ENCODE data around the gene KCNJ9. TPM values are rescaled to one million over a fixed set of nuclear protein-coding genes. Genes with fewer than 3 reads are reported as not detected.
A peak's percentile ranks its signal among the peaks of the same experiment; 100 is the strongest.

Gene KCNJ9
- polyA plus RNA-seq, 3 donors, result not detected

DNA sequence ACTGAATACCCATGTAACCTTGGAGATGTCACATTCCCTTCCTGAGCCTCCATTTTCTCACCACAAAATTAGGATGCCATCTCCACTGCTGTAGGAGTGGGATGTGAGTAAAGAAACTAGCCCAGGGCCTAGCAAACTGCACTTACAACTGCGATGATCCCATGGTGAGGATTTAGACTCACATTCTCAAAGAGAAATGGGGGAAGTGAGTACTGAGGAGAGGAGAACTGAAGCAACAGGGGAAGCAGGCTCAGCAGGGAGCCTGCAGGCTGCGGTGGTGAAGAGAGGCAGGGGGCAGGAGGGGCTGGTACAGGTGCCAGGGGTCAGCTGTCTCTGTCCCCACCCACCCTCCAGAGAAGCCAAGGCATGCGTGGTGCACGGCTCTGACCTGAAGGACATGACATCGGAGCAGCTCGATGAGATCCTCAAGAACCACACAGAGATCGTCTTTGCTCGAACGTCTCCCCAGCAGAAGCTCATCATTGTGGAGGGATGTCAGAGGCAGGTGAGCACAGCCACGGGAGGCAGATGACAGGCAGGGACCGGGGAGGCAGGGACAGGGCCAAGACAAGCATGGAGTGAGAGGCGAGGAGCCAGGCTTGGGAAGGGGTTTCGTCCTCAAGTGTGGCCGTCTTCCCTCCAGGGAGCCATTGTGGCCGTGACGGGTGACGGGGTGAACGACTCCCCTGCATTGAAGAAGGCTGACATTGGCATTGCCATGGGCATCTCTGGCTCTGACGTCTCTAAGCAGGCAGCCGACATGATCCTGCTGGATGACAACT, 53.6 kb downstream of the KCNJ9 start:
- Histone ChIP-seq H2AFZ (ENCODE audit: insufficient read depth, low read depth, low read length, poor library complexity, severe bottlenecking) (peak overlapping the region; percentile 0), H3K36me3 (replicated peaks in 1 of 2; ENCODE audit: control insufficient read depth in 1 of 2, insufficient read depth in 2 of 2, low read length in 2 of 2) (no peaks in the 10 kb centered on the region), H3K4me2 (replicated peaks; ENCODE audit: extremely low read depth, low read length, poor library complexity, severe bottlenecking) (no peak overlapping the region), H4K20me1 (ENCODE audit: insufficient read depth, low read length) (no peaks in the 10 kb centered on the region), H3K4me3 (replicated peaks in 1 of 3; ENCODE audit: low read depth in 2 of 3, low read length in 3 of 3) (no peak overlapping the region), H3K79me2 (ENCODE audit: insufficient read depth, low read length) (no peaks in the 10 kb centered on the region), H3K9me3 (replicated peaks in 1 of 2; ENCODE audit: control insufficient read depth in 1 of 2, insufficient read depth in 1 of 2, low read length in 2 of 2) (no peaks in the 10 kb centered on the region), H3K27me3 (ENCODE audit: control insufficient read depth in 2 of 2, insufficient read depth in 2 of 2, low read length in 2 of 2) (no peaks in the 10 kb centered on the region), H3K4me1 (ENCODE audit: control insufficient read depth in 1 of 2, insufficient read depth in 2 of 2, low read length in 2 of 2) (peaks cover 12 to 13% of the 10 kb centered on the region in 2 donors), H3K27ac (ENCODE audit: low read depth in 1 of 2, low read length in 2 of 2) (no peak overlapping the region), H3K9ac (ENCODE audit: insufficient read depth, low read length, poor library complexity, severe bottlenecking) (no peak overlapping the region)
- Mint-ChIP-seq H3K4me1 (peaks cover 9% of the 10 kb centered on the region), H3K4me3 (peak overlapping the region in 1 of 2 donors; percentile 5), H3K27ac (peak overlapping the region in 1 of 7 donors; percentile 26), H3K27me3 (ENCODE audit: low read depth in 3 of 3) (peaks cover 11 to 12% (median 11%) of the 10 kb centered on the region in 3 donors), H3K9me3 (peaks cover 0 to 1% (median 0%) of the 10 kb centered on the region in 7 donors), H3K36me3 (no peaks in the 10 kb centered on the region)
- TF ChIP-seq, protein P1, sequence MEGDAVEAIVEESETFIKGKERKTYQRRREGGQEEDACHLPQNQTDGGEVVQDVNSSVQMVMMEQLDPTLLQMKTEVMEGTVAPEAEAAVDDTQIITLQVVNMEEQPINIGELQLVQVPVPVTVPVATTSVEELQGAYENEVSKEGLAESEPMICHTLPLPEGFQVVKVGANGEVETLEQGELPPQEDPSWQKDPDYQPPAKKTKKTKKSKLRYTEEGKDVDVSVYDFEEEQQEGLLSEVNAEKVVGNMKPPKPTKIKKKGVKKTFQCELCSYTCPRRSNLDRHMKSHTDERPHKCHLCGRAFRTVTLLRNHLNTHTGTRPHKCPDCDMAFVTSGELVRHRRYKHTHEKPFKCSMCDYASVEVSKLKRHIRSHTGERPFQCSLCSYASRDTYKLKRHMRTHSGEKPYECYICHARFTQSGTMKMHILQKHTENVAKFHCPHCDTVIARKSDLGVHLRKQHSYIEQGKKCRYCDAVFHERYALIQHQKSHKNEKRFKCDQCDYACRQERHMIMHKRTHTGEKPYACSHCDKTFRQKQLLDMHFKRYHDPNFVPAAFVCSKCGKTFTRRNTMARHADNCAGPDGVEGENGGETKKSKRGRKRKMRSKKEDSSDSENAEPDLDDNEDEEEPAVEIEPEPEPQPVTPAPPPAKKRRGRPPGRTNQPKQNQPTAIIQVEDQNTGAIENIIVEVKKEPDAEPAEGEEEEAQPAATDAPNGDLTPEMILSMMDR (IDR thresholded peaks at IDR 0.05), result no peak
- peak; percentile 18 to 24 (median 24) for DNase-seq
- 84% methylated on average over 16 of the region's 20 CpGs for WGBS (ENCODE audit: insufficient coverage)
- intact Hi-C loops (cut with micrococcal nuclease), result no loop called here

- peaks cover 0 to 1% (median 0%) of the 10 kb centered on the region in 7 donors for H3K9me3 Mint-ChIP-seq
- no peak overlapping the region for H3K9ac ChIP-seq (ENCODE audit: insufficient read depth, low read length, poor library complexity, severe bottlenecking)
- peaks cover 12% of the 10 kb centered on the region for H3K4me1 Mint-ChIP-seq
- no peaks in the 10 kb centered on the region for H3K36me3 Mint-ChIP-seq
- WGBS (ENCODE audit: insufficient coverage), result 94% methylated on average over 18 of the region's 22 CpGs
- H3K4me1 ChIP-seq (ENCODE audit: control insufficient read depth in 1 of 2, insufficient read depth in 2 of 2, low read length in 2 of 2), result peaks cover 13 to 16% of the 10 kb centered on the region in 2 donors
- H3K79me2 ChIP-seq (ENCODE audit: insufficient read depth, low read length), result no peaks in the 10 kb centered on the region
- H4K20me1 ChIP-seq (ENCODE audit: insufficient read depth, low read length), result no peaks in the 10 kb centered on the region
- TF ChIP-seq, protein P1 (IDR thresholded peaks at IDR 0.05), result no peak
- no peak overlapping the region for H3K27ac Mint-ChIP-seq
- H3K4me3 Mint-ChIP-seq, result no peak overlapping the region
- H3K4me2 ChIP-seq (replicated peaks; ENCODE audit: extremely low read depth, low read length, poor library complexity, severe bottlenecking), result no peak overlapping the region
- H3K9me3 ChIP-seq (replicated peaks in 1 of 2; ENCODE audit: control insufficient read depth in 1 of 2, insufficient read depth in 1 of 2, low read length in 2 of 2), result no peaks in the 10 kb centered on the region
- H3K27me3 ChIP-seq (ENCODE audit: control insufficient read depth in 2 of 2, insufficient read depth in 2 of 2, low read length in 2 of 2), result no peaks in the 10 kb centered on the region
- intact Hi-C loops (cut with micrococcal nuclease), result no loop called here
- H2AFZ ChIP-seq (ENCODE audit: insufficient read depth, low read depth, low read length, poor library complexity, severe bottlenecking), result no peak overlapping the region
- no peak for DNase-seq
- H3K36me3 ChIP-seq (replicated peaks in 1 of 2; ENCODE audit: control insufficient read depth in 1 of 2, insufficient read depth in 2 of 2, low read length in 2 of 2), result no peaks in the 10 kb centered on the region
- no peak overlapping the region for H3K27ac ChIP-seq (ENCODE audit: low read depth in 1 of 2, low read length in 2 of 2)
- no peak overlapping the region for H3K4me3 ChIP-seq (replicated peaks in 1 of 3; ENCODE audit: low read depth in 2 of 3, low read length in 3 of 3)
- H3K27me3 Mint-ChIP-seq (ENCODE audit: low read depth in 3 of 3), result peaks cover 10 to 12% (median 11%) of the 10 kb centered on the region in 3 donors
Measured at GRCh38 chr1:160136121-160136925, 55.0 kb downstream of the KCNJ9 start.

Measured in CD14-positive monocyte (primary cell).